Sigmoid colon (tissue), 4 donors: ENCODE data around the gene KDM6A.

ENCODE experiments used
- CTCF ChIP-seq, 4 experiments: fragments of 450-650 bp in 3 of 4; fragments of 200-600 bp in 1 of 4; IDR thresholded peaks; one replicate each; pipeline ENCODE4 v1.5.1; 2016 to 2019; ENCODE audit warnings: antibody characterized with exemption in 4 of 4, mild to moderate bottlenecking in 3 of 4, moderate library complexity in 2 of 4
- EP300 ChIP-seq, 4 donors: sonication (generic); formaldehyde crosslinking; IDR thresholded peaks; one replicate each; pipeline ENCODE4 v1.6.1; 2017; ENCODE audit warnings: antibody characterized with exemption in 4 of 4
- POLR2A ChIP-seq, 2 donors: fragments of 450-650 bp; IDR thresholded peaks; one replicate each; pipeline ENCODE4 v1.6.1; 2016; ENCODE audit warnings: antibody characterized with exemption in 2 of 2, mild to moderate bottlenecking in 2 of 2, moderate library complexity in 2 of 2

GRCh38 chrX:45068569-45068968 is 195.6 kb downstream of the KDM6A start:
- TF ChIP-seq CTCF (IDR thresholded peaks at IDR 0.05) (no peak), POLR2A (IDR thresholded peaks at IDR 0.05) (no peak), EP300 (IDR thresholded peaks at IDR 0.05) (no peak)
